ENCODE results near the gene NIPAL3.

The NIPAL3 gene

GRCh38 chr1:24503059-24503751 lies 87.6 kb downstream of the NIPAL3 start:
- peak overlapping the region; percentile 30; the same call in 1 of the 2 replicates for H3K4me3 ChIP-seq (ENCODE audit: low read depth, low read length)
- DNase-seq (ENCODE audit: low read depth) = no peak
- no peak for TF ChIP-seq CTCF (IDR thresholded peaks at IDR 0.05; ENCODE audit: insufficient read depth, low read depth, low read length, missing control alignments)

GRCh38 chr1:24503870-24504523 lies 88.4 kb downstream of the NIPAL3 start:
- TF ChIP-seq CTCF (IDR thresholded peaks at IDR 0.05; ENCODE audit: insufficient read depth, low read depth, low read length, missing control alignments) = no peak
- no peak for DNase-seq (ENCODE audit: low read depth)
- H3K4me3 ChIP-seq (ENCODE audit: low read depth, low read length) = no peak overlapping the region

DNA sequence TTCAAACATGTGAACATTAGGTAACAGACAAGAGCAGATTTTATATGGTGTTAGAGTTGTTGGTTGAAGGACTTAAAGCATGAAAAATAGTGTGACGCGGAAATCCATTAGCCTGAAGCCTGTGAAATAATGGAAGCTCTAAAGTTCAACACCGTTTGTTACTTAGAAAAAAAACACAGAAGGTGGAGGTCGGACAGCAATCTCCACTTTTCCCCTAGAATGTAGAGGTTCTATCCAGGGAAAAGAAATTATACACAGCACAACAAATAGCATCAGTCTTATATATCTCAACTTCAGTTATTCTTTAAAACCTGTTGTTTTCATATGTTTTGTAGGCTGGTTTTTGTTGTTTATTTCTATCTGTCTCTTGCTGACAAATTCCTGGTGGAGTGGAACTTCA lies 89.0 kb downstream of the NIPAL3 start:
- TF ChIP-seq CTCF (IDR thresholded peaks at IDR 0.05; ENCODE audit: insufficient read depth, low read depth, low read length, missing control alignments) = no peak
- no peak for DNase-seq (ENCODE audit: low read depth)
- no peak overlapping the region for H3K4me3 ChIP-seq (ENCODE audit: low read depth, low read length)

GRCh38 chr1:24505816-24506215 lies 90.2 kb downstream of the NIPAL3 start:
- no peak for DNase-seq (ENCODE audit: low read depth)
- no peak for TF ChIP-seq CTCF (IDR thresholded peaks at IDR 0.05; ENCODE audit: insufficient read depth, low read depth, low read length, missing control alignments)
- H3K4me3 ChIP-seq (ENCODE audit: low read depth, low read length) = no peak overlapping the region

- H3K4me3 ChIP-seq (ENCODE audit: low read depth, low read length) = no peak overlapping the region
- no peak for DNase-seq (ENCODE audit: low read depth)
- no peak for TF ChIP-seq CTCF (IDR thresholded peaks at IDR 0.05; ENCODE audit: insufficient read depth, low read depth, low read length, missing control alignments)
Measured at GRCh38 chr1:24506691-24507381, 91.2 kb downstream of the NIPAL3 start.

GRCh38 chr1:24507405-24507804 lies 91.8 kb downstream of the NIPAL3 start:
- no peak for TF ChIP-seq CTCF (IDR thresholded peaks at IDR 0.05; ENCODE audit: insufficient read depth, low read depth, low read length, missing control alignments)
- no peak overlapping the region for H3K4me3 ChIP-seq (ENCODE audit: low read depth, low read length)
- no peak for DNase-seq (ENCODE audit: low read depth)

All from GM12865 (cell line).